Endothelial cell of umbilical vein (primary cell): ENCODE data around the gene TLR4. TPM values are rescaled to one million over a fixed set of nuclear protein-coding genes. Genes with fewer than 3 reads are reported as not detected.

Source experiments
- BruUV-seq: library from RNA; stranded (reverse); fragments of 400-500 nt; replicated peaks from 2 replicates; lab custom pipeline; 2021; lab: Mats Ljungman, UMichigan
- CTCF ChIA-PET: fragments of 300-600, 350-600 bp; sonication (Branson Sonifier 250); formaldehyde crosslinking; loops from one replicate; lab custom pipeline; 2021; ENCODE audit warnings: antibody characterized with exemption, inconsistent platforms; lab: Charles Lee
- POLR2A ChIA-PET: fragments of 300-600, 350-600 bp; sonication (Branson Sonifier 250); formaldehyde crosslinking; loops from one replicate; lab custom pipeline; 2021; ENCODE audit warnings: antibody characterized with exemption, inconsistent platforms; lab: Charles Lee
- DNase-seq: peaks from one replicate; pipeline ENCODE4 v3.0.0-alpha.2; 2011; ENCODE audit warnings: low read depth, low spot score
- FAIRE-seq: peaks from 2 replicates; lab custom pipeline; 2011; peaks lifted over from hg19 to GRCh38; lab: Jason Lieb, UNC
- H2AFZ ChIP-seq: 2 replicates; pipeline ENCODE4 v1.6.0; 2012; ENCODE audit warnings: low read depth, low read length, control low read depth, inconsistent platforms
- H3K27ac ChIP-seq: 2 replicates; pipeline ENCODE4 v1.5.1; 2011; ENCODE audit warnings: low read depth, mild to moderate bottlenecking, control low read depth, low read length, moderate library complexity; ENCODE audit not compliant: insufficient read depth
- H3K27me3 ChIP-seq, 2 experiments: 2 replicates each; pipeline versions ENCODE4 v1.6.0 to v1.6.1; 2011; ENCODE audit warnings: low read length in 2 of 2, mixed read lengths in 1 of 2; ENCODE audit not compliant: control insufficient read depth in 2 of 2, insufficient read depth in 2 of 2
- H3K36me3 ChIP-seq, 2 experiments: 2 replicates in 1 of 2; 3 replicates in 1 of 2; pipeline ENCODE4 v1.5.1; 2011; ENCODE audit warnings: low read length in 2 of 2, mild to moderate bottlenecking in 1 of 2, moderate library complexity in 1 of 2; ENCODE audit not compliant: control insufficient read depth in 2 of 2, insufficient read depth in 2 of 2; ENCODE audit errors: extremely low read depth in 1 of 2
- H3K4me1 ChIP-seq: 3 replicates; pipeline ENCODE4 v1.5.1; 2011; ENCODE audit warnings: mild to moderate bottlenecking, low read length; ENCODE audit not compliant: control insufficient read depth, insufficient read depth; ENCODE audit errors: extremely low read depth
- H3K4me2 ChIP-seq: 2 replicates; pipeline ENCODE4 v1.6.1; 2011; ENCODE audit warnings: low read length, control low read depth, mixed read lengths; ENCODE audit not compliant: insufficient read depth
- H3K4me3 ChIP-seq, 3 experiments: fragments of 200-600 bp in 1 of 3; sonication (generic), shearing (Covaris generic) in 1 of 3; replicated peaks in 1 of 3; 2 replicates each; pipeline ENCODE4 v1.5.1; 2011 to 2016; ENCODE audit warnings: control low read depth in 3 of 3, low read length in 3 of 3, mild to moderate bottlenecking in 2 of 3, inconsistent platforms in 1 of 3, low read depth in 1 of 3, moderate library complexity in 1 of 3; ENCODE audit not compliant: insufficient read depth in 1 of 3
- H3K79me2 ChIP-seq: 2 replicates; pipeline ENCODE4 v1.6.0; 2012; ENCODE audit warnings: low read length, inconsistent platforms; ENCODE audit not compliant: control insufficient read depth, insufficient read depth
- H3K9ac ChIP-seq: replicated peaks from 2 replicates; pipeline ENCODE3; 2011; ENCODE audit warnings: low read length, control low read depth; ENCODE audit not compliant: insufficient read depth; ENCODE audit errors: extremely low read depth
- H3K9me1 ChIP-seq: replicated peaks from 3 replicates; pipeline ENCODE4 v1.6.0; 2011; ENCODE audit warnings: mild to moderate bottlenecking, low read length; ENCODE audit not compliant: control insufficient read depth, insufficient read depth; ENCODE audit errors: extremely low read depth
- H3K9me3 ChIP-seq: replicated peaks from 2 replicates; pipeline ENCODE4 v1.5.1; 2012; ENCODE audit warnings: low read length, inconsistent platforms; ENCODE audit not compliant: control insufficient read depth, insufficient read depth
- H4K20me1 ChIP-seq: replicated peaks from 2 replicates; pipeline ENCODE3; 2011; ENCODE audit warnings: mild to moderate bottlenecking, low read length; ENCODE audit not compliant: control insufficient read depth, insufficient read depth; ENCODE audit errors: extremely low read depth
- EZH2 ChIP-seq: IDR thresholded peaks from 2 replicates; pipeline ENCODE4 v1.6.1; 2012; ENCODE audit warnings: borderline replicate concordance, low read depth, mild to moderate bottlenecking, moderate library complexity, low read length, inconsistent platforms; ENCODE audit not compliant: severe bottlenecking
- FOS ChIP-seq: IDR thresholded peaks from 2 replicates; pipeline ENCODE4 v1.6.1; 2011; ENCODE audit warnings: mild to moderate bottlenecking, low read length, moderate library complexity, borderline replicate concordance; ENCODE audit not compliant: insufficient read depth
- GATA2 ChIP-seq: IDR thresholded peaks from 2 replicates; pipeline ENCODE4 v1.7.0; 2011; ENCODE audit warnings: low read depth, mild to moderate bottlenecking, moderate library complexity, mixed read lengths, low read length; ENCODE audit not compliant: insufficient read length, insufficient read depth
- JUN ChIP-seq: IDR thresholded peaks from 2 replicates; pipeline ENCODE4 v1.6.1; 2011; ENCODE audit warnings: borderline replicate concordance, low read depth; ENCODE audit not compliant: insufficient read length, insufficient read depth
- POLR2A ChIP-seq: IDR thresholded peaks from 2 replicates; pipeline ENCODE4 v1.6.1; 2012; ENCODE audit warnings: low read depth, mild to moderate bottlenecking, control low read depth, low read length
- POLR2AphosphoS5 ChIP-seq: IDR thresholded peaks from 2 replicates; pipeline ENCODE4 v1.6.1; 2012; ENCODE audit warnings: low read depth, mild to moderate bottlenecking, control low read depth, low read length, moderate library complexity; ENCODE audit not compliant: insufficient read depth
- dilution Hi-C: fragments of 300-500 bp; cut with MboI; formaldehyde crosslinking; loops from one replicate; pipeline ENCODE4 v1.15.0; 2019; ENCODE audit warnings: low sequenced_read_pairs; ENCODE audit not compliant: extremely low pct_ligation_motif_present
- intact Hi-C: fragments of 100-400 bp; cut with micrococcal nuclease; formaldehyde crosslinking; loops from one replicate; pipeline ENCODE4 v1.10.0; 2022
- polyA plus RNA-seq, 4 experiments: library from polyadenylated mRNA; depleted of rRNA in 3 of 4; stranded (reverse) in 3 of 4; unstranded in 1 of 4; fragments of >200 nt; gene quantifications; 2 replicates each; pipeline versions ENCODE4 v1.2.1 to v1.2.3, GENCODE V29; 2011 to 2012; ENCODE audit warnings: missing spikeins in 1 of 4
- total RNA-seq: library from RNA; stranded (reverse); gene quantifications from 2 replicates; pipeline ENCODE4 v1.2.3, GENCODE V29; 2021
- TF ChIP-seq, protein P1 (sequence below), 2 donors: IDR thresholded peaks; 1 replicate in 1 of 2; 2 replicates in 1 of 2; pipeline ENCODE4 v1.5.1; 2011; ENCODE audit warnings: low read length in 2 of 2, mild to moderate bottlenecking in 2 of 2, moderate library complexity in 2 of 2, control low read depth in 1 of 2, inconsistent platforms in 1 of 2, low read depth in 1 of 2; ENCODE audit not compliant: insufficient read depth in 1 of 2; ENCODE audit errors: extremely low read depth in 1 of 2
- TF ChIP-seq, protein P2 (sequence below): IDR thresholded peaks from 2 replicates; pipeline ENCODE4 v1.6.1; 2011; ENCODE audit not compliant: insufficient read depth, insufficient read length

The TLR4 gene
- total and polyA plus RNA-seq, 2 donors (not counting 3 experiments of a cell fraction or from before 2014, with no cell fraction given) = 18.2 to 38.6 TPM

GRCh38 chr9:117671468-117671867, 32.7 kb upstream of the TLR4 start:
- no TSS peak for BruUV-seq
- dilution Hi-C loops (no loop called here), intact Hi-C loops (loop anchor here (10.0 kb wide), 1 partner anchor 853 kb away; no protein-coding TSS in a partner anchor)
- FAIRE-seq (peak; percentile 24), DNase-seq (no peak)
- H3K9ac ChIP-seq = no peak overlapping the region
- no peaks in the 10 kb centered on the region for H3K9me3 ChIP-seq
- H3K36me3 ChIP-seq = no peaks in the 10 kb centered on the region
- H3K4me1 ChIP-seq = peaks cover 11% of the 10 kb centered on the region
- H3K27ac ChIP-seq = no peak overlapping the region
- TF ChIP-seq FOS = peak; percentile 27
- TF ChIP-seq, protein P1, sequence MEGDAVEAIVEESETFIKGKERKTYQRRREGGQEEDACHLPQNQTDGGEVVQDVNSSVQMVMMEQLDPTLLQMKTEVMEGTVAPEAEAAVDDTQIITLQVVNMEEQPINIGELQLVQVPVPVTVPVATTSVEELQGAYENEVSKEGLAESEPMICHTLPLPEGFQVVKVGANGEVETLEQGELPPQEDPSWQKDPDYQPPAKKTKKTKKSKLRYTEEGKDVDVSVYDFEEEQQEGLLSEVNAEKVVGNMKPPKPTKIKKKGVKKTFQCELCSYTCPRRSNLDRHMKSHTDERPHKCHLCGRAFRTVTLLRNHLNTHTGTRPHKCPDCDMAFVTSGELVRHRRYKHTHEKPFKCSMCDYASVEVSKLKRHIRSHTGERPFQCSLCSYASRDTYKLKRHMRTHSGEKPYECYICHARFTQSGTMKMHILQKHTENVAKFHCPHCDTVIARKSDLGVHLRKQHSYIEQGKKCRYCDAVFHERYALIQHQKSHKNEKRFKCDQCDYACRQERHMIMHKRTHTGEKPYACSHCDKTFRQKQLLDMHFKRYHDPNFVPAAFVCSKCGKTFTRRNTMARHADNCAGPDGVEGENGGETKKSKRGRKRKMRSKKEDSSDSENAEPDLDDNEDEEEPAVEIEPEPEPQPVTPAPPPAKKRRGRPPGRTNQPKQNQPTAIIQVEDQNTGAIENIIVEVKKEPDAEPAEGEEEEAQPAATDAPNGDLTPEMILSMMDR (IDR thresholded peaks at IDR 0.05; ENCODE audit: extremely low read depth in 1 of 2, insufficient read depth in 1 of 2, low read depth in 1 of 2, low read length in 2 of 2) = no peak
- no peaks in the 10 kb centered on the region for H3K79me2 ChIP-seq
- H4K20me1 ChIP-seq = no peaks in the 10 kb centered on the region
- H3K4me3 ChIP-seq = no peak overlapping the region
- CTCF ChIA-PET = no interaction called here
- H2AFZ ChIP-seq = no peak overlapping the region
- H3K4me2 ChIP-seq = peak overlapping the region; percentile 8
- H3K9me1 ChIP-seq = no peaks in the 10 kb centered on the region
- POLR2A ChIA-PET = no interaction called here
- H3K27me3 ChIP-seq = no peaks in the 10 kb centered on the region

- no peaks in the 10 kb centered on the region for H3K36me3 ChIP-seq
- DNase-seq (no peak), FAIRE-seq (no peak)
- no peaks in the 10 kb centered on the region for H3K9me3 ChIP-seq
- peak overlapping the region; percentile 8 for H3K4me2 ChIP-seq
- no TSS peak for BruUV-seq
- H3K9me1 ChIP-seq = no peaks in the 10 kb centered on the region
- H3K27ac ChIP-seq = no peak overlapping the region
- dilution Hi-C loops = no loop called here
- no peak overlapping the region for H2AFZ ChIP-seq
- H3K4me1 ChIP-seq = peaks cover 16% of the 10 kb centered on the region
- no peaks in the 10 kb centered on the region for H3K27me3 ChIP-seq
- H3K9ac ChIP-seq = no peak overlapping the region
- ChIA-PET POLR2A (no interaction called here), CTCF (no interaction called here)
- no peak for TF ChIP-seq GATA2
- no peak for TF ChIP-seq EZH2
- TF ChIP-seq, protein P2, sequence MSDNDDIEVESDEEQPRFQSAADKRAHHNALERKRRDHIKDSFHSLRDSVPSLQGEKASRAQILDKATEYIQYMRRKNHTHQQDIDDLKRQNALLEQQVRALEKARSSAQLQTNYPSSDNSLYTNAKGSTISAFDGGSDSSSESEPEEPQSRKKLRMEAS = no peak
- TF ChIP-seq, protein P1 (IDR thresholded peaks at IDR 0.05; ENCODE audit: extremely low read depth in 1 of 2, insufficient read depth in 1 of 2, low read depth in 1 of 2, low read length in 2 of 2) = no peak
- TF ChIP-seq POLR2AphosphoS5 = no peak
- TF ChIP-seq FOS = peak; percentile 48
- no peak for TF ChIP-seq JUN
- no peak for TF ChIP-seq POLR2A
- intact Hi-C loops = loop anchor here (10.0 kb wide), 1 partner anchor 852 kb away; no protein-coding TSS in a partner anchor
- H3K79me2 ChIP-seq = no peaks in the 10 kb centered on the region
- no peak overlapping the region for H3K4me3 ChIP-seq
- no peaks in the 10 kb centered on the region for H4K20me1 ChIP-seq
Observed at GRCh38 chr9:117672369-117672768, 31.8 kb upstream of the TLR4 start.
